Activated B cell treated with CpG ODN at 0.5 μM for 24 hours (primary cell): ENCODE data around the gene MATK. TPM values are rescaled to one million over a fixed set of nuclear protein-coding genes. Genes with fewer than 3 reads are reported as not detected.
A peak's percentile ranks its signal among the peaks of the same experiment; 100 is the strongest.

ENCODE experiments used
- ATAC-seq: fragments of 200-7000 bp; cut with Tn5 transposase; one replicate; pipeline ENCODE4 v1.10.0; 2021; ENCODE audit warnings: low read depth, mild to moderate bottlenecking, moderate library complexity
- CTCF ChIA-PET: fragments of 350-600 bp; sonication (Branson Sonifier 250); formaldehyde crosslinking; loops from one replicate; lab custom pipeline; 2021; ENCODE audit warnings: antibody characterized with exemption; lab: Charles Lee
- POLR2A ChIA-PET: fragments of 350-600 bp; sonication (Branson Sonifier 250); formaldehyde crosslinking; loops from one replicate; lab custom pipeline; 2021; ENCODE audit warnings: antibody characterized with exemption; lab: Charles Lee
- DNase-seq: peaks from one replicate; pipeline ENCODE4 v3.0.0; 2022
- H3K27ac Mint-ChIP-seq: one replicate; pipeline ENCODE4 v1.8.0; 2020; ENCODE audit warnings: mixed read lengths
- H3K27me3 Mint-ChIP-seq: one replicate; pipeline ENCODE4 v1.8.0; 2021; ENCODE audit warnings: mixed read lengths
- H3K36me3 Mint-ChIP-seq: one replicate; pipeline ENCODE4 v1.8.0; 2021; ENCODE audit warnings: low read depth, mixed read lengths
- H3K4me1 Mint-ChIP-seq: one replicate; pipeline ENCODE4 v1.8.0; 2021; ENCODE audit warnings: mixed read lengths
- H3K4me3 Mint-ChIP-seq: one replicate; pipeline ENCODE4 v1.8.0; 2020; ENCODE audit warnings: mild to moderate bottlenecking, mixed read lengths
- H3K9me3 Mint-ChIP-seq: one replicate; pipeline ENCODE4 v1.8.0; 2020; ENCODE audit warnings: mixed read lengths
- CTCF ChIP-seq: fragments of 200-600 bp; IDR thresholded peaks from one replicate; pipeline ENCODE4 v1.8.0; 2022; ENCODE audit warnings: antibody characterized with exemption, mild to moderate bottlenecking
- intact Hi-C: fragments of 100-400 bp; cut with micrococcal nuclease; formaldehyde crosslinking; loops from one replicate; pipeline ENCODE4 v1.15.1; 2024
- total RNA-seq: library from RNA; stranded (reverse); gene quantifications from 2 replicates; pipeline ENCODE4 v1.2.3, GENCODE V29; 2022

The MATK gene
- total RNA-seq, 1 donor from 2014 or later, result 4.8 TPM

- Mint-ChIP-seq H3K27me3 (peaks cover 6% of the 10 kb centered on the region), H3K27ac (no peak overlapping the region), H3K4me1 (peaks cover 42% of the 10 kb centered on the region), H3K36me3 (no peaks in the 10 kb centered on the region), H3K4me3 (no peak overlapping the region), H3K9me3 (peaks cover 4% of the 10 kb centered on the region)
- intact Hi-C loops, result no loop called here
- TF ChIP-seq CTCF, result no peak
- CTCF ChIA-PET, result no interaction called here
- DNase-seq (no peak), ATAC-seq (no peak)
- POLR2A ChIA-PET, result no interaction called here
Measured at GRCh38 chr19:3805859-3806258, 19.7 kb upstream of the MATK start.

DNA sequence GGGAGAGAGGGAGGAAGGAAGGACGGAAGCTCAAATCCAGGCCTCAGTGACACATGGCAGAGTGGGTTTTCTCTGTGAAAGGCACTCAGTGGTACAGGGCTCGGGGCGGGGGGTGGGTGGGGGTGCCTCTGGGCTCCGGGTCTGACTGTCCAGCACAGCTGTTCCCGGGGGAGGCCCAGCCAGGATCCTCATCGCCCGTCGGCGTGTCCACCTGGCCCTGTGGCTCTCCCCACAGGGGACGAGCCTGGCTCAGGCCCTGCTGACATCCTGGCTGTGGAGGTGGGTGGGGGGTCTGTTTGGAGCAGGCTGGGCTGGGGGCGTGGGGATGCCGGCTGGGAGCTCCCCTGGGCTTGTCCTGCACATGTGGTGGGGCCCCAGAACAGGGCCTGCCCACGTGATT is 18.2 kb upstream of the MATK start:
- TF ChIP-seq CTCF, result no peak
- no peaks in the 10 kb centered on the region for H3K36me3 Mint-ChIP-seq
- H3K27ac Mint-ChIP-seq, result no peak overlapping the region
- H3K9me3 Mint-ChIP-seq, result peaks cover 4% of the 10 kb centered on the region
- ATAC-seq (no peak), DNase-seq (no peak)
- POLR2A ChIA-PET, result no interaction called here
- intact Hi-C loops, result no loop called here
- CTCF ChIA-PET, result no interaction called here
- peaks cover 6% of the 10 kb centered on the region for H3K27me3 Mint-ChIP-seq
- no peak overlapping the region for H3K4me3 Mint-ChIP-seq
- peaks cover 31% of the 10 kb centered on the region for H3K4me1 Mint-ChIP-seq

DNA sequence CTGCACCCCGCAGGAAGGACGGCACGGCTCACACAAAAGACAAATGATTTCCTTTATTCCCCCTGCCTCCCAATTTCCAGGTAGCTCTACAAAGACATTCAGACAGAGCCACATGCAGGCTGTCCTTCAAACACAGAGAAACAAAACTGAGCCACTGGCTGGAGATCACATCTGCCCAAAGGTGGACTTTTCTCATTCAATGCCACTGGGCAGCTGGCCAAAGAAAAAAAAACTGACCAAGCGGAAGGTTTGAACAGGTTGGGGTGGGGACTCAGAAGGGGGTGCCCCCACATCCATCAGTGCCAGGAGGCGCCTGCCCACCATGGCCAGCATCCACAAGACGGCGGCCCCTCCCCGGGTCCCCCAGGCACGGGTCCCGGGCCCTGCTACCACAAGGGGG is 17.8 kb upstream of the MATK start:
- POLR2A ChIA-PET, result no interaction called here
- intact Hi-C loops, result no loop called here
- Mint-ChIP-seq H3K27ac (no peak overlapping the region), H3K4me3 (no peak overlapping the region), H3K36me3 (no peaks in the 10 kb centered on the region), H3K27me3 (peaks cover 9% of the 10 kb centered on the region), H3K9me3 (peaks cover 4% of the 10 kb centered on the region), H3K4me1 (peaks cover 27% of the 10 kb centered on the region)
- CTCF ChIA-PET, result no interaction called here
- no peak for DNase-seq
- no peak for TF ChIP-seq CTCF
- no peak for ATAC-seq

GRCh38 chr19:3803114-3803888 is 17.1 kb upstream of the MATK start:
- ATAC-seq (no peak), DNase-seq (no peak)
- intact Hi-C loops, result no loop called here
- H3K27ac Mint-ChIP-seq, result peak overlapping the region; percentile 46
- TF ChIP-seq CTCF, result no peak
- ChIA-PET POLR2A (no interaction called here), CTCF (no interaction called here)
- H3K27me3 Mint-ChIP-seq, result peaks cover 11% of the 10 kb centered on the region
- H3K36me3 Mint-ChIP-seq, result no peaks in the 10 kb centered on the region
- H3K9me3 Mint-ChIP-seq, result peaks cover 4% of the 10 kb centered on the region
- H3K4me3 Mint-ChIP-seq, result no peak overlapping the region
- H3K4me1 Mint-ChIP-seq, result peaks cover 27% of the 10 kb centered on the region

GRCh38 chr19:3801412-3802096 is 15.4 kb upstream of the MATK start:
- no peaks in the 10 kb centered on the region for H3K36me3 Mint-ChIP-seq
- TF ChIP-seq CTCF, result no peak
- H3K27me3 Mint-ChIP-seq, result peaks cover 11% of the 10 kb centered on the region
- peaks cover 18% of the 10 kb centered on the region for H3K4me1 Mint-ChIP-seq
- intact Hi-C loops, result loop anchor here (1.0 kb wide), 1 partner anchor 9 kb away; no protein-coding TSS in a partner anchor
- DNase-seq, result peak; percentile 40
- H3K9me3 Mint-ChIP-seq, result peaks cover 4% of the 10 kb centered on the region
- ChIA-PET CTCF (no interaction called here), POLR2A (no interaction called here)
- H3K4me3 Mint-ChIP-seq, result peak overlapping the region; percentile 62
- no peak overlapping the region for H3K27ac Mint-ChIP-seq
- peak; percentile 68 for ATAC-seq
